HepG2 (cell line): ENCODE measurements around the gene ZNF211. TPM values are rescaled to one million over a fixed set of nuclear protein-coding genes. Genes with fewer than 3 reads are reported as not detected.
A peak's percentile ranks its signal among the peaks of the same experiment; 100 is the strongest.

Source experiments
- GATAD2A ChIP-seq: IDR thresholded peaks from 2 replicates; pipeline ENCODE4 v1.6.1; 2016
- KLF13 ChIP-seq: sonication (generic); formaldehyde crosslinking; IDR thresholded peaks from 2 replicates; pipeline ENCODE4 v1.4.0; 2020; ENCODE audit warnings: mild to moderate bottlenecking, missing genetic modification reagents
- RARG ChIP-seq: sonication (generic); formaldehyde crosslinking; IDR thresholded peaks from 2 replicates; pipeline ENCODE4 v1.4.0; 2020; ENCODE audit warnings: low read depth, mild to moderate bottlenecking, missing genetic modification reagents
- SP1 ChIP-seq, 2 experiments: fragments of 450-650 bp in 1 of 2; sonication (generic) in 1 of 2; formaldehyde crosslinking in 1 of 2; IDR thresholded peaks; 2 replicates each; pipeline versions ENCODE4 v1.4.0 to v1.6.1; 2016 to 2020; ENCODE audit warnings: missing genetic modification reagents in 1 of 2
- SP5 ChIP-seq: IDR thresholded peaks from 2 replicates; pipeline ENCODE4 v1.6.1; 2016; ENCODE audit warnings: low read depth, borderline replicate concordance
- ZNF138 ChIP-seq: sonication (generic); formaldehyde crosslinking; IDR thresholded peaks from 2 replicates; pipeline ENCODE4 v1.5.0; 2020; ENCODE audit warnings: mild to moderate bottlenecking, low read depth, missing genetic modification reagents
- ZNF543 ChIP-seq: sonication (generic); formaldehyde crosslinking; IDR thresholded peaks from 2 replicates; pipeline ENCODE4 v1.4.0; 2020; ENCODE audit warnings: mild to moderate bottlenecking, missing genetic modification reagents
- polyA plus RNA-seq, 8 experiments: library from polyadenylated mRNA; depleted of rRNA in 3 of 8; stranded (reverse) in 7 of 8; unstranded in 1 of 8; fragments of >200 nt; fragmentation: Illumina TruSeq in 4 of 8; extraction: Trizol in 4 of 8; gene quantifications; 2 replicates each; pipeline versions ENCODE4 v1.2.1 to v1.2.3, GENCODE V29; 2011 to 2016; ENCODE audit warnings: low read depth in 4 of 8, missing spikeins in 1 of 8, mixed read lengths in 1 of 8; ENCODE audit not compliant: insufficient read depth in 1 of 8
- total RNA-seq, 5 experiments: library from RNA; depleted of rRNA; stranded (reverse); fragments of >200 nt; fragmentation: Illumina TruSeq; extraction: Trizol; gene quantifications; 2 replicates each; pipeline ENCODE4 v1.2.3, GENCODE V29; 2016; ENCODE audit warnings: low read depth in 1 of 5
- TF ChIP-seq, protein P1 (sequence below): sonication (generic); formaldehyde crosslinking; IDR thresholded peaks from 2 replicates; pipeline ENCODE4 v1.5.0; 2020; ENCODE audit warnings: mild to moderate bottlenecking, missing genetic modification reagents, borderline replicate concordance
- TF ChIP-seq, protein P2 (sequence below): sonication (generic); formaldehyde crosslinking; IDR thresholded peaks from 2 replicates; pipeline ENCODE4 v1.5.1; 2020; ENCODE audit warnings: mild to moderate bottlenecking, missing genetic modification reagents, borderline replicate concordance
- TF ChIP-seq, protein P3 (sequence below): sonication (generic); IDR thresholded peaks from 2 replicates; pipeline ENCODE4 v1.6.1; 2016; ENCODE audit warnings: low read depth, borderline replicate concordance

Gene ZNF211
- total and polyA plus RNA-seq, 2 of the 13 experiments (the other 11 are each of a cell fraction or from before 2014, with no cell fraction given) = 9.9 to 11.2 TPM

DNA sequence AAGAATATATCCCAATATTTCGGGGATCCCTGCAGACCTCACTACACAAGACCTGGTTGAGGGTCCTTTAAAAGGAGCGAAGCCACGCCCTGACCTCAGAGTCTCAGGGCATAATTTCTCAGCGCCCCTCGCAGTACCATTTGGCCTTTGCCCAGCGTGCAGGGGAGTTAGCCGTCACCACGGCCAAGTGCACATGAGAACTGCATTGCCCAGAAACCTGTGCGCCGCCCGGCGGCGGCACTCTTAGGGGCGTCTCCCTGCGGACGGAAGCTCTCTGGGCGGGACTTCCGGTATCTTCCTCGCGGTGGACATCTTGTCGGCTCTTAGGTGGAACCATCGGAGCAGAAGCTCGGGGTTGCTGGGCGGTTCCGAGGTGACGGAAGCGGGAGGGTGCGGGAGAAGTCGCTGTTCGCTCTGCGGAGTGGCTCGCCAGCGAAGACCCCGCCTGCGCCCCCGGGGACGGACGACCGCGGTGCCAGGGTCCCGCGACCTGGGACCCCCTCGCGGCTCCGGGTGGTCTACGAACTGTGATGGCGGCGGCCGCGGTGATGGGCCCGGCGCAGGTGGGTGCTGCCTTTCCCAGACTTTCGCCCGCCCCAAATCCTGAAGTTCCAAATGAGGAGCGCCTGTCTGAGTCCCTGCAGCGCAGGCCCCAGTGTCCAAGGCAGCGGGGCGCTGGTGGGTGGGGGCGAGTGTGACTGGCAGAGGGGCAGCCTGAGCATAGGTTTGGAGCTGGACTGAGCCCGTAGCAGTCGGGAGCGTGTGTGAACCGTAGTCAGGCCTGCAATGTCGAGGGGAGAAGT, 18.8 kb upstream of the ZNF211 start, which contains the start of gene ZNF134 (continued):
- TF ChIP-seq, protein P1, sequence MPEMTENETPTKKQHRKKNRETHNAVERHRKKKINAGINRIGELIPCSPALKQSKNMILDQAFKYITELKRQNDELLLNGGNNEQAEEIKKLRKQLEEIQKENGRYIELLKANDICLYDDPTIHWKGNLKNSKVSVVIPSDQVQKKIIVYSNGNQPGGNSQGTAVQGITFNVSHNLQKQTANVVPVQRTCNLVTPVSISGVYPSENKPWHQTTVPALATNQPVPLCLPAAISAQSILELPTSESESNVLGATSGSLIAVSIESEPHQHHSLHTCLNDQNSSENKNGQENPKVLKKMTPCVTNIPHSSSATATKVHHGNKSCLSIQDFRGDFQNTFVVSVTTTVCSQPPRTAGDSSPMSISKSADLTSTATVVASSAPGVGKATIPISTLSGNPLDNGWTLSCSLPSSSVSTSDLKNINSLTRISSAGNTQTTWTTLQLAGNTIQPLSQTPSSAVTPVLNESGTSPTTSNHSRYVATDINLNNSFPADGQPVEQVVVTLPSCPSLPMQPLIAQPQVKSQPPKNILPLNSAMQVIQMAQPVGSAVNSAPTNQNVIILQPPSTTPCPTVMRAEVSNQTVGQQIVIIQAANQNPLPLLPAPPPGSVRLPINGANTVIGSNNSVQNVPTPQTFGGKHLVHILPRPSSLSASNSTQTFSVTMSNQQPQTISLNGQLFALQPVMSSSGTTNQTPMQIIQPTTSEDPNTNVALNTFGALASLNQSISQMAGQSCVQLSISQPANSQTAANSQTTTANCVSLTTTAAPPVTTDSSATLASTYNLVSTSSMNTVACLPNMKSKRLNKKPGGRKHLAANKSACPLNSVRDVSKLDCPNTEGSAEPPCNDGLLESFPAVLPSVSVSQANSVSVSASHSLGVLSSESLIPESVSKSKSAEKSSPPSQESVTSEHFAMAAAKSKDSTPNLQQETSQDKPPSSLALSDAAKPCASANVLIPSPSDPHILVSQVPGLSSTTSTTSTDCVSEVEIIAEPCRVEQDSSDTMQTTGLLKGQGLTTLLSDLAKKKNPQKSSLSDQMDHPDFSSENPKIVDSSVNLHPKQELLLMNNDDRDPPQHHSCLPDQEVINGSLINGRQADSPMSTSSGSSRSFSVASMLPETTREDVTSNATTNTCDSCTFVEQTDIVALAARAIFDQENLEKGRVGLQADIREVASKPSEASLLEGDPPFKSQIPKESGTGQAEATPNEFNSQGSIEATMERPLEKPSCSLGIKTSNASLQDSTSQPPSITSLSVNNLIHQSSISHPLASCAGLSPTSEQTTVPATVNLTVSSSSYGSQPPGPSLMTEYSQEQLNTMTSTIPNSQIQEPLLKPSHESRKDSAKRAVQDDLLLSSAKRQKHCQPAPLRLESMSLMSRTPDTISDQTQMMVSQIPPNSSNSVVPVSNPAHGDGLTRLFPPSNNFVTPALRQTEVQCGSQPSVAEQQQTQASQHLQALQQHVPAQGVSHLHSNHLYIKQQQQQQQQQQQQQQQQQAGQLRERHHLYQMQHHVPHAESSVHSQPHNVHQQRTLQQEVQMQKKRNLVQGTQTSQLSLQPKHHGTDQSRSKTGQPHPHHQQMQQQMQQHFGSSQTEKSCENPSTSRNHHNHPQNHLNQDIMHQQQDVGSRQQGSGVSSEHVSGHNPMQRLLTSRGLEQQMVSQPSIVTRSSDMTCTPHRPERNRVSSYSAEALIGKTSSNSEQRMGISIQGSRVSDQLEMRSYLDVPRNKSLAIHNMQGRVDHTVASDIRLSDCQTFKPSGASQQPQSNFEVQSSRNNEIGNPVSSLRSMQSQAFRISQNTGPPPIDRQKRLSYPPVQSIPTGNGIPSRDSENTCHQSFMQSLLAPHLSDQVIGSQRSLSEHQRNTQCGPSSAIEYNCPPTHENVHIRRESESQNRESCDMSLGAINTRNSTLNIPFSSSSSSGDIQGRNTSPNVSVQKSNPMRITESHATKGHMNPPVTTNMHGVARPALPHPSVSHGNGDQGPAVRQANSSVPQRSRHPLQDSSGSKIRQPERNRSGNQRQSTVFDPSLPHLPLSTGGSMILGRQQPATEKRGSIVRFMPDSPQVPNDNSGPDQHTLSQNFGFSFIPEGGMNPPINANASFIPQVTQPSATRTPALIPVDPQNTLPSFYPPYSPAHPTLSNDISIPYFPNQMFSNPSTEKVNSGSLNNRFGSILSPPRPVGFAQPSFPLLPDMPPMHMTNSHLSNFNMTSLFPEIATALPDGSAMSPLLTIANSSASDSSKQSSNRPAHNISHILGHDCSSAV = no peak
- TF ChIP-seq RARG (CRISPR knock-in tag) (0 out of 2 replicates have a peak, but pooled peaks have one; percentile 85), GATAD2A (CRISPR knock-in tag) (0 out of 2 replicates have a peak, but pooled peaks have one; percentile 16), KLF13 (CRISPR knock-in tag) (no peak), SP1 (IDR thresholded peaks at IDR 0.05) (no peak), SP1 (CRISPR knock-in tag; IDR thresholded peaks at IDR 0.05) (peak; percentile 66), ZNF543 (CRISPR knock-in tag) (no peak), SP5 (no peak), ZNF138 (CRISPR knock-in tag) (peak; percentile 90; the same call in 1 of the 2 replicates)
- TF ChIP-seq, protein P2, sequence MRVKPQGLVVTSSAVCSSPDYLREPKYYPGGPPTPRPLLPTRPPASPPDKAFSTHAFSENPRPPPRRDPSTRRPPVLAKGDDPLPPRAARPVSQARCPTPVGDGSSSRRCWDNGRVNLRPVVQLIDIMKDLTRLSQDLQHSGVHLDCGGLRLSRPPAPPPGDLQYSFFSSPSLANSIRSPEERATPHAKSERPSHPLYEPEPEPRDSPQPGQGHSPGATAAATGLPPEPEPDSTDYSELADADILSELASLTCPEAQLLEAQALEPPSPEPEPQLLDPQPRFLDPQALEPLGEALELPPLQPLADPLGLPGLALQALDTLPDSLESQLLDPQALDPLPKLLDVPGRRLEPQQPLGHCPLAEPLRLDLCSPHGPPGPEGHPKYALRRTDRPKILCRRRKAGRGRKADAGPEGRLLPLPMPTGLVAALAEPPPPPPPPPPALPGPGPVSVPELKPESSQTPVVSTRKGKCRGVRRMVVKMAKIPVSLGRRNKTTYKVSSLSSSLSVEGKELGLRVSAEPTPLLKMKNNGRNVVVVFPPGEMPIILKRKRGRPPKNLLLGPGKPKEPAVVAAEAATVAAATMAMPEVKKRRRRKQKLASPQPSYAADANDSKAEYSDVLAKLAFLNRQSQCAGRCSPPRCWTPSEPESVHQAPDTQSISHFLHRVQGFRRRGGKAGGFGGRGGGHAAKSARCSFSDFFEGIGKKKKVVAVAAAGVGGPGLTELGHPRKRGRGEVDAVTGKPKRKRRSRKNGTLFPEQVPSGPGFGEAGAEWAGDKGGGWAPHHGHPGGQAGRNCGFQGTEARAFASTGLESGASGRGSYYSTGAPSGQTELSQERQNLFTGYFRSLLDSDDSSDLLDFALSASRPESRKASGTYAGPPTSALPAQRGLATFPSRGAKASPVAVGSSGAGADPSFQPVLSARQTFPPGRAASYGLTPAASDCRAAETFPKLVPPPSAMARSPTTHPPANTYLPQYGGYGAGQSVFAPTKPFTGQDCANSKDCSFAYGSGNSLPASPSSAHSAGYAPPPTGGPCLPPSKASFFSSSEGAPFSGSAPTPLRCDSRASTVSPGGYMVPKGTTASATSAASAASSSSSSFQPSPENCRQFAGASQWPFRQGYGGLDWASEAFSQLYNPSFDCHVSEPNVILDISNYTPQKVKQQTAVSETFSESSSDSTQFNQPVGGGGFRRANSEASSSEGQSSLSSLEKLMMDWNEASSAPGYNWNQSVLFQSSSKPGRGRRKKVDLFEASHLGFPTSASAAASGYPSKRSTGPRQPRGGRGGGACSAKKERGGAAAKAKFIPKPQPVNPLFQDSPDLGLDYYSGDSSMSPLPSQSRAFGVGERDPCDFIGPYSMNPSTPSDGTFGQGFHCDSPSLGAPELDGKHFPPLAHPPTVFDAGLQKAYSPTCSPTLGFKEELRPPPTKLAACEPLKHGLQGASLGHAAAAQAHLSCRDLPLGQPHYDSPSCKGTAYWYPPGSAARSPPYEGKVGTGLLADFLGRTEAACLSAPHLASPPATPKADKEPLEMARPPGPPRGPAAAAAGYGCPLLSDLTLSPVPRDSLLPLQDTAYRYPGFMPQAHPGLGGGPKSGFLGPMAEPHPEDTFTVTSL = no peak; the same call in 1 of the 2 replicates
- TF ChIP-seq, protein P3, sequence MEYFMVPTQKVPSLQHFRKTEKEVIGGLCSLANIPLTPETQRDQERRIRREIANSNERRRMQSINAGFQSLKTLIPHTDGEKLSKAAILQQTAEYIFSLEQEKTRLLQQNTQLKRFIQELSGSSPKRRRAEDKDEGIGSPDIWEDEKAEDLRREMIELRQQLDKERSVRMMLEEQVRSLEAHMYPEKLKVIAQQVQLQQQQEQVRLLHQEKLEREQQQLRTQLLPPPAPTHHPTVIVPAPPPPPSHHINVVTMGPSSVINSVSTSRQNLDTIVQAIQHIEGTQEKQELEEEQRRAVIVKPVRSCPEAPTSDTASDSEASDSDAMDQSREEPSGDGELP = 0 out of 2 replicates have a peak, but pooled peaks have one; percentile 20
